ENCODE data around the gene LCLAT1. TPM values are rescaled to one million over a fixed set of nuclear protein-coding genes. Genes with fewer than 3 reads are reported as not detected.

LCLAT1 gene
- total RNA-seq, 4 donors from 2014 or later, result 24.9 to 62.9 (median 36.3) TPM

GRCh38 chr2:30690126-30690561, 243.1 kb downstream of the LCLAT1 start:
- WGBS, result 40% methylated on average over 5 of the region's 5 CpGs
- intact Hi-C loops (cut with DNase I), result loop anchor here (5.0 kb wide), 3 partner anchors 328 to 458 kb away; partner anchors contain the start of gene LBH
- no peaks in the 10 kb centered on the region for H3K27me3 ChIP-seq
- H3K9me3 ChIP-seq, result no peaks in the 10 kb centered on the region
- DNase-seq (ENCODE audit: extremely low spot score), result peak; percentile 92
- H3K27ac ChIP-seq (replicated peaks in 1 of 4), result peak overlapping the region; percentile 79 to 83 (median 82)
- no peak overlapping the region for H3K4me3 ChIP-seq
- TF ChIP-seq POLR2A (IDR thresholded peaks at IDR 0.05; ENCODE audit: low read depth) (no peak), POLR2AphosphoS5 (IDR thresholded peaks at IDR 0.05) (peak; percentile 63 to 88), CTCF (IDR thresholded peaks at IDR 0.05) (no peak), EP300 (IDR thresholded peaks at IDR 0.05) (peak; percentile 87)
- peaks cover 42 to 99% (median 94%) of the 10 kb centered on the region in 4 donors for H3K4me1 ChIP-seq
- no peaks in the 10 kb centered on the region for H3K36me3 ChIP-seq

DNA sequence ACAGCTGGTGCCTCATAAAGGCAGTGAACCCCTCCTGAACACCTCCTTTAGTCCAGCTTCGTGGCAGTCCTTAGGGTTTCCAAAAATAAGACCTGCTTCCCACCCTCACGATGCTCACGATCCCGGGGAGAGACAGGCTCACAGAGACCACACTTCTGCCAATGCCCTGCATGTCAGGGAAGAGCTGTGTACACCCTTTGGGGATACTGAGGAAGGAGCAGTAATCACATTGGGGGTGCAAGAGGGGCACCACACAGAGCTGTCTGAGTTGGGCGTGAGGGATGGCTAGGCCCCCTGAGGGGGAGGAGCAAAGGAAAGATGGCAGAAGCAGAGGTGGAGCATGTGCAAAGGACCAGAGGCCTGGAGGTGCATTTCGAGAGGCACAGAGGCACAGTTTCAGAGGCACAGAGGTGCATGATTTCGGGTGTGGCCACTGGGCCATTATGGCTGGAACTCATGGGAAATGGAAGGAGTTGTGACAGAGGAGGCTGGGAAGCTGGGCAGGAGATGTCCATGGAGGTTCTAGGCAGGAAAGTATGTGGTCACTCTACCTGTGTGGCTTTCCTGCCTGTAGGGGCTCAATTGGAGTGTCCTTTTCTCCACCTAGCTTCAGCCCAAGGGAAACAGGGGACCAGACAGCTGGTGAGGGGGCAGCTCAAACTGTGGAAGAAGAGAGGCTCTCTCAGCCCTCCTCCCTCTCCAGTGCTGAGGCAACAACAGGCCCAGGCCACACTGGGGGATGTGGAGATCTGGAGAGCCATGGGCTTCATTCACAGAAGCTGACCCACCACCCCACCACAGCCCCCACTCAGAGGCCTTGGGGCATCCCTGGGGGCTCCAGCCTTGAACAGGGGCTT, 244.3 kb downstream of the LCLAT1 start:
- Histone ChIP-seq H3K36me3 (no peaks in the 10 kb centered on the region), H3K27ac (replicated peaks in 1 of 4) (peak overlapping the region; percentile 28 to 82 (median 80)), H3K4me1 (peaks cover 42 to 93% (median 89%) of the 10 kb centered on the region in 4 donors), H3K9me3 (no peaks in the 10 kb centered on the region), H3K4me3 (no peak overlapping the region), H3K27me3 (no peaks in the 10 kb centered on the region)
- DNase-seq (ENCODE audit: extremely low spot score), result peak; percentile 83
- TF ChIP-seq POLR2AphosphoS5 (IDR thresholded peaks at IDR 0.05) (no peak), EP300 (IDR thresholded peaks at IDR 0.05) (no peak), POLR2A (IDR thresholded peaks at IDR 0.05; ENCODE audit: low read depth) (no peak), CTCF (IDR thresholded peaks at IDR 0.05) (no peak)
- 88% methylated on average over 7 of the region's 7 CpGs for WGBS
- intact Hi-C loops (cut with DNase I), result loop anchor here (5.0 kb wide), 3 partner anchors 329 to 459 kb away; partner anchors contain the start of gene LBH

GRCh38 chr2:30691948-30692828, 245.1 kb downstream of the LCLAT1 start:
- H3K27ac ChIP-seq (replicated peaks in 1 of 4), result peak overlapping the region; percentile 18 to 82 (median 55)
- H3K9me3 ChIP-seq, result no peaks in the 10 kb centered on the region
- H3K4me3 ChIP-seq, result no peak overlapping the region
- intact Hi-C loops (cut with DNase I), result loop anchor here (5.0 kb wide), 3 partner anchors 330 to 460 kb away; partner anchors contain the start of gene LBH
- no peaks in the 10 kb centered on the region for H3K36me3 ChIP-seq
- H3K4me1 ChIP-seq, result peaks cover 33 to 84% (median 80%) of the 10 kb centered on the region in 4 donors
- DNase-seq (ENCODE audit: extremely low spot score), result peak; percentile 88
- 93% methylated on average over 12 of the region's 16 CpGs for WGBS
- TF ChIP-seq CTCF (IDR thresholded peaks at IDR 0.05) (peak in 1 of 3 experiments; percentile 25), POLR2AphosphoS5 (IDR thresholded peaks at IDR 0.05) (no peak), POLR2A (IDR thresholded peaks at IDR 0.05; ENCODE audit: low read depth) (no peak), EP300 (IDR thresholded peaks at IDR 0.05) (no peak)
- no peaks in the 10 kb centered on the region for H3K27me3 ChIP-seq

DNA sequence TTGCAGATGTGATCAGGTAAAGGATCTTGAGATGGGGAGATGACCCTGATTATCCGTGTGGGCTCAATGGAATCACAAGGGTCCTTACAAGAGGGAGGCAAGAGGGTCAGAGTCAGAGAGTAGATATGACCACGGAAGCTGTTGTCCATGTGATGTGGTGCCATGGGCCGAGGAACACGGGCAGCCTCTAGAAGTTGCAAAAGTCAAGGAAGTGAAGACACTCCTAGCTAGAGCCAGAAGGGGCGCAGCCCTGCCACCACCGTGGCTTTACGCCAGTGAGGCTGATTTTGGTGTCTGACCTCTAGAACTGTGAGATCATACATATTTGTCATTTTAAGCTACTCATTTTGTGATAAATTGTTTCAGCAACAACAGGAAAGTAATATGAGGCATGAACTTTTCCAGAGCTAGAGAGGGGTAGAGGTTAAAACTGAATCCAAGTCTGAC, 245.8 kb downstream of the LCLAT1 start:
- TF ChIP-seq POLR2A (IDR thresholded peaks at IDR 0.05; ENCODE audit: low read depth), result no peak
- no peak for TF ChIP-seq POLR2AphosphoS5 (IDR thresholded peaks at IDR 0.05)
- TF ChIP-seq CTCF (IDR thresholded peaks at IDR 0.05), result no peak
- TF ChIP-seq EP300 (IDR thresholded peaks at IDR 0.05), result no peak
- 88% methylated on average over 7 of the region's 7 CpGs for WGBS
- H3K27ac ChIP-seq (replicated peaks in 1 of 4), result peak overlapping the region in 1 of 4 donors; percentile 18
- no peaks in the 10 kb centered on the region for H3K27me3 ChIP-seq
- no peak overlapping the region for H3K4me3 ChIP-seq
- intact Hi-C loops (cut with DNase I), result loop anchor here (5.0 kb wide), 3 partner anchors 331 to 461 kb away; partner anchors contain the start of gene LBH
- peak; percentile 53 for DNase-seq (ENCODE audit: extremely low spot score)
- no peaks in the 10 kb centered on the region for H3K9me3 ChIP-seq
- H3K4me1 ChIP-seq, result peaks cover 33 to 78% (median 74%) of the 10 kb centered on the region in 4 donors
- no peaks in the 10 kb centered on the region for H3K36me3 ChIP-seq
